Measurements from ENCODE around the gene OPCML.

Gene OPCML

GRCh38 chr11:133239575-133239974 lies 292.7 kb downstream of the OPCML start:
- POLR2A ChIA-PET (ENCODE audit: low non-redundant PET) = no interaction called here
- no peak for TF ChIP-seq CTCF (conservative IDR thresholded peaks at IDR 0.05; ENCODE audit: low read depth)
- CTCF ChIA-PET = interaction anchor here (0.5 kb wide), 1 partner anchor 15 kb away, joined by 4 read pairs; no protein-coding TSS in a partner anchor
- no peak for DNase-seq (ENCODE audit: low spot score)
- H3K27ac ChIP-seq = no peak overlapping the region

DNA sequence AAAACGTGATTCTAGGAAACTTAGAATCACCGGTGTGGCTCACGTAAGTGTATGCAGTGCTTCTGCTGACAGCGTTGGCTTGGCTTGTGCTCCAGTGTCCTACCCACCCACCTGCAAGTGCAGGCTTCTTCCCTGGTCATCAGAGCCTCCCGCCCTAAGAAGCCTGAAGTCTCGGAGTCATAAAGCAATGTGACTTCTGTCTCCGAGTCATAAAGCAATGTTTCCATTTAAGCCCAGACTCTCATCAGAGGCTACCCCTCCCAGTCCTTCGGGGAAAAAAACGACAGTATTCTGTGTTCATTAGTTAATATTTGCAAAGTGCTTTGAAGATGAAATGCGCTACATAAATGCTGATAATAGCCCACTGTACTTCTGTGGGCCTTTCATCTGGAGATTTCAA lies 293.8 kb downstream of the OPCML start:
- no peak for DNase-seq (ENCODE audit: low spot score)
- POLR2A ChIA-PET (ENCODE audit: low non-redundant PET) = no interaction called here
- CTCF ChIA-PET = no interaction called here
- H3K27ac ChIP-seq = no peak overlapping the region
- TF ChIP-seq CTCF (conservative IDR thresholded peaks at IDR 0.05; ENCODE audit: low read depth) = no peak

GRCh38 chr11:133238027-133238426 lies 294.3 kb downstream of the OPCML start:
- ChIA-PET POLR2A (ENCODE audit: low non-redundant PET) (no interaction called here), CTCF (no interaction called here)
- no peak for DNase-seq (ENCODE audit: low spot score)
- TF ChIP-seq CTCF (conservative IDR thresholded peaks at IDR 0.05; ENCODE audit: low read depth) = no peak
- H3K27ac ChIP-seq = no peak overlapping the region

DNA sequence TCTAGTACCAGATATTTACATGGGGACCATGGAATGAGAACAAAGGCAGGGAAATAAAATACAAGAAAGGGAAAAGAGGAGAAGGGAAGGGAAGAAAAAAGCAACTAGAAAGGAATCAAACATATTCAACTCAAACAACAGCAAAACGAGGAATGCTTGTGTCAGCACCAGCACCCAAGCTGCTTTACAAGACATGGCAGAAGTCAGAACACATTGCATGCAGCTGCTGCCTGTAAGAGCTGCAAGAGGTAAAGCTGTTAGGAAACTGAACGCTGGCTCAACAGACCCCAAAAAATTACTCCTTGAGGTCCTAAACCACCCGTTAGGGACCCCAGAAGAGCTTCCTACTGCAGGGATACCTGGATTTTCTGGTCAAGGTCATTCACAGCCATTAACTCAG lies 296.9 kb downstream of the OPCML start:
- POLR2A ChIA-PET (ENCODE audit: low non-redundant PET) = no interaction called here
- no peak for DNase-seq (ENCODE audit: low spot score)
- no peak overlapping the region for H3K27ac ChIP-seq
- no peak for TF ChIP-seq CTCF (conservative IDR thresholded peaks at IDR 0.05; ENCODE audit: low read depth)
- CTCF ChIA-PET = no interaction called here

GRCh38 chr11:133234883-133235282 lies 297.4 kb downstream of the OPCML start:
- ChIA-PET CTCF (no interaction called here), POLR2A (ENCODE audit: low non-redundant PET) (no interaction called here)
- no peak overlapping the region for H3K27ac ChIP-seq
- DNase-seq (ENCODE audit: low spot score) = no peak
- TF ChIP-seq CTCF (conservative IDR thresholded peaks at IDR 0.05; ENCODE audit: low read depth) = no peak

DNA sequence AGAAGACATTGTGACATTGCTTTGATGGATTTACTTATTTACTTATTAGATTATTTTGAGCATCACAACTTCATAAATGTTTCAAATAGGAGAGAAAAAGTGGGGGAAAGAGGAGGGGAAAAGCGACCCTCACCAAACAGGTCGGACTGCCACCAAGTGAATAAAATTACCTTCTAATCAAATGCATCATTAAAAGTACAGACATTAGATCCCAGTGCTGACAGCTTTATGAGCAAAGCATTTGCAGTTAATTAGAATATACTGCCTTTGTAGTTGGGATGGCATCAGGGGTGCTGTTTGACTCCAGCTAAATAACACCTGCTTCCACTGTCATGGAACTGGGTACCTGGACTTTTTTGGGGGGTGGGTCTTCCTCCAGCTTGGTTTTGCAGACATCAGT lies 299.6 kb downstream of the OPCML start:
- CTCF ChIA-PET = no interaction called here
- no peak overlapping the region for H3K27ac ChIP-seq
- TF ChIP-seq CTCF (conservative IDR thresholded peaks at IDR 0.05; ENCODE audit: low read depth) = no peak
- POLR2A ChIA-PET (ENCODE audit: low non-redundant PET) = no interaction called here
- no peak for DNase-seq (ENCODE audit: low spot score)

- TF ChIP-seq CTCF (conservative IDR thresholded peaks at IDR 0.05; ENCODE audit: low read depth) = no peak
- ChIA-PET POLR2A (ENCODE audit: low non-redundant PET) (no interaction called here), CTCF (no interaction called here)
- H3K27ac ChIP-seq = no peak overlapping the region
- no peak for DNase-seq (ENCODE audit: low spot score)
Measured at GRCh38 chr11:133230431-133230830, 301.9 kb downstream of the OPCML start.
